Parathyroid adenoma (tissue), 2 donors: ENCODE data around the gene CEBPA.
"Not testable (repeated sequence)": the region's sequence is repeated elsewhere in the genome, so short reads cannot be mapped to it uniquely, and the experiment has no call there.

ENCODE experiments used
- H2AFZ ChIP-seq: fragments of 300-600 bp; sonication (generic); one replicate; pipeline ENCODE4 v1.7.0; 2017; ENCODE audit warnings: antibody characterized with exemption, mild to moderate bottlenecking
- H3K27ac ChIP-seq: fragments of 300-600 bp; sonication (generic); one replicate; pipeline ENCODE4 v1.7.0; 2017
- H3K27me3 ChIP-seq: fragments of 300-600 bp; sonication (generic); one replicate; pipeline ENCODE4 v1.7.0; 2017; ENCODE audit warnings: low read length; ENCODE audit not compliant: control insufficient read depth, insufficient read depth
- H3K36me3 ChIP-seq: fragments of 300-600 bp; sonication (generic); one replicate; pipeline ENCODE4 v1.7.0; 2017; ENCODE audit warnings: low read length; ENCODE audit not compliant: control insufficient read depth, insufficient read depth
- H3K4me1 ChIP-seq: fragments of 300-600 bp; sonication (generic); one replicate; pipeline ENCODE4 v1.7.0; 2017; ENCODE audit warnings: control low read depth
- H3K4me2 ChIP-seq: fragments of 300-600 bp; sonication (generic); one replicate; pipeline ENCODE4 v1.7.0; 2017; ENCODE audit warnings: low read length
- H3K4me3 ChIP-seq: fragments of 300-600 bp; sonication (generic); one replicate; pipeline ENCODE4 v1.7.0; 2017; ENCODE audit warnings: low read depth, low read length
- H3K79me2 ChIP-seq: fragments of 300-600 bp; sonication (generic); one replicate; pipeline ENCODE4 v1.7.0; 2017; ENCODE audit warnings: control low read depth
- H3K9ac ChIP-seq: fragments of 300-600 bp; sonication (generic); one replicate; pipeline ENCODE4 v1.7.0; 2017; ENCODE audit warnings: mild to moderate bottlenecking
- H3K9me3 ChIP-seq: fragments of 300-600 bp; sonication (generic); one replicate; pipeline ENCODE4 v1.7.0; 2017; ENCODE audit warnings: low read length; ENCODE audit not compliant: control insufficient read depth
- CTCF ChIP-seq: fragments of 300-600 bp; sonication (generic); IDR thresholded peaks from one replicate; pipeline ENCODE4 v1.7.0; 2017; ENCODE audit warnings: antibody characterized with exemption, mild to moderate bottlenecking
- donor health status: primary hyperparathyroidism.

CEBPA gene

GRCh38 chr19:33325920-33326319, 23.6 kb upstream of the CEBPA start:
- no peak overlapping the region for H3K4me2 ChIP-seq
- no peaks in the 10 kb centered on the region for H3K79me2 ChIP-seq
- H3K9ac ChIP-seq = no peak overlapping the region
- no peaks in the 10 kb centered on the region for H3K27me3 ChIP-seq
- H3K9me3 ChIP-seq = no peaks in the 10 kb centered on the region
- H3K27ac ChIP-seq = no peak overlapping the region
- H3K4me1 ChIP-seq = no peaks in the 10 kb centered on the region
- no peak overlapping the region for H2AFZ ChIP-seq
- no peak overlapping the region for H3K4me3 ChIP-seq
- no peak for TF ChIP-seq CTCF
- no peaks in the 10 kb centered on the region for H3K36me3 ChIP-seq

- Histone ChIP-seq H3K27ac (no peak overlapping the region), H3K27me3 (no peaks in the 10 kb centered on the region), H3K4me1 (no peaks in the 10 kb centered on the region), H3K9me3 (no peaks in the 10 kb centered on the region), H3K79me2 (no peaks in the 10 kb centered on the region), H3K36me3 (no peaks in the 10 kb centered on the region), H3K4me3 (no peak overlapping the region), H2AFZ (no peak overlapping the region), H3K4me2 (no peak overlapping the region), H3K9ac (no peak overlapping the region)
- no peak for TF ChIP-seq CTCF
Measured at GRCh38 chr19:33324628-33325027, 22.3 kb upstream of the CEBPA start.

GRCh38 chr19:33323093-33323820, 20.9 kb upstream of the CEBPA start:
- Histone ChIP-seq H3K79me2 (no peaks in the 10 kb centered on the region), H3K27me3 (no peaks in the 10 kb centered on the region), H3K9ac (no peak overlapping the region), H3K36me3 (no peaks in the 10 kb centered on the region), H3K4me1 (no peaks in the 10 kb centered on the region), H3K4me3 (no peak overlapping the region), H3K4me2 (no peak overlapping the region), H3K9me3 (no peaks in the 10 kb centered on the region), H2AFZ (no peak overlapping the region), H3K27ac (no peak overlapping the region)
- no peak for TF ChIP-seq CTCF

GRCh38 chr19:33320636-33321035, 18.3 kb upstream of the CEBPA start:
- Histone ChIP-seq H3K27ac (no peak overlapping the region), H3K27me3 (no peaks in the 10 kb centered on the region), H3K79me2 (no peaks in the 10 kb centered on the region), H3K4me1 (no peaks in the 10 kb centered on the region), H3K9me3 (no peaks in the 10 kb centered on the region), H3K4me2 (no peak overlapping the region), H3K9ac (no peak overlapping the region), H3K4me3 (no peak overlapping the region), H2AFZ (no peak overlapping the region), H3K36me3 (no peaks in the 10 kb centered on the region)
- TF ChIP-seq CTCF = no peak

- not testable (repeated sequence) for H3K27ac ChIP-seq, H2AFZ ChIP-seq, H3K9ac ChIP-seq, H3K4me1 ChIP-seq, H3K36me3 ChIP-seq, H3K79me2 ChIP-seq, H3K9me3 ChIP-seq, H3K4me2 ChIP-seq, H3K4me3 ChIP-seq, H3K27me3 ChIP-seq
Measured at GRCh38 chr19:33317991-33318390, 15.7 kb upstream of the CEBPA start.
